ENCODE data around the gene SIGLEC5.

- TF ChIP-seq POLR2A (IDR thresholded peaks at IDR 0.05) (no peak), POLR2AphosphoS5 (IDR thresholded peaks at IDR 0.05; ENCODE audit: insufficient read depth in 1 of 2, low read depth in 1 of 2) (no peak)
- TF ChIP-seq, protein P1, sequence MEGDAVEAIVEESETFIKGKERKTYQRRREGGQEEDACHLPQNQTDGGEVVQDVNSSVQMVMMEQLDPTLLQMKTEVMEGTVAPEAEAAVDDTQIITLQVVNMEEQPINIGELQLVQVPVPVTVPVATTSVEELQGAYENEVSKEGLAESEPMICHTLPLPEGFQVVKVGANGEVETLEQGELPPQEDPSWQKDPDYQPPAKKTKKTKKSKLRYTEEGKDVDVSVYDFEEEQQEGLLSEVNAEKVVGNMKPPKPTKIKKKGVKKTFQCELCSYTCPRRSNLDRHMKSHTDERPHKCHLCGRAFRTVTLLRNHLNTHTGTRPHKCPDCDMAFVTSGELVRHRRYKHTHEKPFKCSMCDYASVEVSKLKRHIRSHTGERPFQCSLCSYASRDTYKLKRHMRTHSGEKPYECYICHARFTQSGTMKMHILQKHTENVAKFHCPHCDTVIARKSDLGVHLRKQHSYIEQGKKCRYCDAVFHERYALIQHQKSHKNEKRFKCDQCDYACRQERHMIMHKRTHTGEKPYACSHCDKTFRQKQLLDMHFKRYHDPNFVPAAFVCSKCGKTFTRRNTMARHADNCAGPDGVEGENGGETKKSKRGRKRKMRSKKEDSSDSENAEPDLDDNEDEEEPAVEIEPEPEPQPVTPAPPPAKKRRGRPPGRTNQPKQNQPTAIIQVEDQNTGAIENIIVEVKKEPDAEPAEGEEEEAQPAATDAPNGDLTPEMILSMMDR (IDR thresholded peaks at IDR 0.05): no peak
Observed at GRCh38 chr19:51664131-51664530, 33.9 kb upstream of the SIGLEC5 start.
